PC-9 (cell line): ENCODE results near the gene ATXN2L.

Experiments used
- CTCF ChIP-seq: fragments of 200-600 bp; sonication (generic); conservative IDR thresholded peaks from 2 replicates; pipeline ENCODE4 v1.6.1; 2017; ENCODE audit warnings: mixed run types, antibody characterized with exemption, mild to moderate bottlenecking, moderate library complexity
- EZH2 ChIP-seq: fragments of 200-600 bp; sonication (generic); IDR thresholded peaks from 2 replicates; pipeline ENCODE4 v1.8.0; 2017; ENCODE audit warnings: antibody characterized with exemption, low read depth

- TF ChIP-seq CTCF (no peak), EZH2 (no peak)
These were observed 11.6 kb downstream of the ATXN2L start for GRCh38 chr16:28834349-28834748.
